Stimulated activated CD4-positive, alpha-beta T cell treated with anti-CD3 and anti-CD28 coated beads, Interleukin-1b, Interleukin-23, amount 100 ng/mL, for 48 hours (primary cell): ENCODE measurements around the gene PTPN23.

Experiments used
- DNase-seq: peaks from one replicate; pipeline ENCODE4 v3.0.0-alpha.2; 2020

The PTPN23 gene

GRCh38 chr3:47421741-47422649 is 41.2 kb downstream of the PTPN23 start:
- DNase-seq, result no peak

GRCh38 chr3:47422743-47423142 is 41.9 kb downstream of the PTPN23 start:
- DNase-seq, result no peak

- no peak for DNase-seq
Observed at GRCh38 chr3:47423548-47424145, 42.8 kb downstream of the PTPN23 start.

GRCh38 chr3:47424434-47425382 is 43.9 kb downstream of the PTPN23 start:
- DNase-seq, result no peak

- no peak for DNase-seq
Observed at GRCh38 chr3:47425383-47425778, 44.6 kb downstream of the PTPN23 start.

- DNase-seq, result no peak
Observed at GRCh38 chr3:47425959-47426358, 45.1 kb downstream of the PTPN23 start.

GRCh38 chr3:47427866-47428265 is 47.0 kb downstream of the PTPN23 start:
- no peak for DNase-seq

- DNase-seq, result no peak
Observed at GRCh38 chr3:47428662-47429061, 47.8 kb downstream of the PTPN23 start.

GRCh38 chr3:47429476-47430270 is 48.9 kb downstream of the PTPN23 start:
- no peak for DNase-seq

GRCh38 chr3:47430606-47431005 is 49.8 kb downstream of the PTPN23 start:
- no peak for DNase-seq

GRCh38 chr3:47431225-47431624 is 50.4 kb downstream of the PTPN23 start:
- no peak for DNase-seq

GRCh38 chr3:47432673-47433072 is 51.9 kb downstream of the PTPN23 start:
- DNase-seq, result no peak

- no peak for DNase-seq
Observed at GRCh38 chr3:47433796-47434195, 53.0 kb downstream of the PTPN23 start.

GRCh38 chr3:47434849-47435248 is 54.0 kb downstream of the PTPN23 start:
- no peak for DNase-seq

- DNase-seq, result no peak
Observed at GRCh38 chr3:47436180-47436579, 55.4 kb downstream of the PTPN23 start.

GRCh38 chr3:47440131-47440530 is 59.3 kb downstream of the PTPN23 start:
- no peak for DNase-seq

- no peak for DNase-seq
Observed at GRCh38 chr3:47441796-47442551, 61.2 kb downstream of the PTPN23 start.

- no peak for DNase-seq
Observed at GRCh38 chr3:47443611-47443995, 62.8 kb downstream of the PTPN23 start.

GRCh38 chr3:47444103-47444502 is 63.3 kb downstream of the PTPN23 start:
- no peak for DNase-seq

- DNase-seq, result no peak
Observed at GRCh38 chr3:47452453-47453215, 71.8 kb downstream of the PTPN23 start.
